Heart left ventricle (tissue), 16 donors: ENCODE data around the gene CHD9. TPM values are rescaled to one million over a fixed set of nuclear protein-coding genes. Genes with fewer than 3 reads are reported as not detected.

Experiments
- ATAC-seq, 4 donors: fragments of 200-7000 bp; cut with Tn5 transposase; one replicate each; pipeline ENCODE4 v1.9.1; 2020 to 2022; ENCODE audit warnings: moderate library complexity in 4 of 4, mild to moderate bottlenecking in 3 of 4, moderate number of reproducible peaks in 1 of 4
- DNase-seq, 5 donors: peaks; one replicate each; pipeline ENCODE4 v3.0.0-alpha.2; 2020
- H3K27ac ChIP-seq, 12 donors: fragments of 200-600 bp; sonication (generic) in 4 of 12; one replicate each; pipeline versions ENCODE4 v1.5.0 to v1.8.0; 2016 to 2022; ENCODE audit warnings: mild to moderate bottlenecking in 2 of 12
- H3K27me3 ChIP-seq, 9 donors: fragments of 200-600 bp; sonication (generic) in 2 of 9; one replicate each; pipeline versions ENCODE4 v1.5.1 to v1.8.0; 2016 to 2022; ENCODE audit warnings: mild to moderate bottlenecking in 3 of 9
- H3K36me3 ChIP-seq, 9 donors: fragments of 200-600 bp; sonication (generic) in 2 of 9; one replicate each; pipeline versions ENCODE4 v1.5.0 to v1.8.0; 2018 to 2022; ENCODE audit warnings: mild to moderate bottlenecking in 2 of 9
- H3K4me1 ChIP-seq, 12 donors: fragments of 200-600 bp; sonication (generic) in 4 of 12; one replicate each; pipeline versions ENCODE4 v1.5.0 to v1.8.0; 2016 to 2022; ENCODE audit warnings: mild to moderate bottlenecking in 3 of 12
- H3K4me3 ChIP-seq, 12 donors: fragments of 200-600 bp; sonication (generic) in 4 of 12; one replicate each; pipeline versions ENCODE4 v1.5.0 to v1.8.0; 2017 to 2022; ENCODE audit warnings: mild to moderate bottlenecking in 9 of 12, moderate library complexity in 4 of 12
- H3K9me3 ChIP-seq, 12 donors: fragments of 200-600 bp; sonication (generic) in 4 of 12; one replicate each; pipeline versions ENCODE4 v1.5.0 to v1.8.0; 2016 to 2022; ENCODE audit warnings: mild to moderate bottlenecking in 1 of 12
- POLR2A ChIP-seq, 2 donors: fragments of 450-650 bp; IDR thresholded peaks; one replicate each; pipeline ENCODE4 v1.6.1; 2017; ENCODE audit warnings: antibody characterized with exemption in 2 of 2, mild to moderate bottlenecking in 2 of 2, moderate library complexity in 2 of 2
- WGBS, 4 donors: extraction: QIAGEN DNeasy Blood & Tissue Kit in 2 of 4; methylation state at CpG; one replicate each; pipeline versions ENCODE4 v1.1.5 to v1.1.7; 2013 to 2018; 5-methylcytosine and 5-hydroxymethylcytosine counted together
- intact Hi-C, 10 donors: fragments of 100-400 bp; cut with DNase I; formaldehyde crosslinking; loops; one replicate each; pipeline versions ENCODE4 v1.11.1 to v1.14.2; 2022
- polyA plus RNA-seq, 2 donors: library from polyadenylated mRNA; stranded (reverse); fragments of 200-250 nt; gene quantifications; one replicate each; pipeline ENCODE4 v1.2.3, GENCODE V29; 2013
- total RNA-seq, 9 donors: library from RNA; depleted of rRNA in 2 of 9; stranded (reverse); fragments of >200 nt in 2 of 9; fragmentation: NEBNext Ultra II Directional in 3 of 9; extraction: Animal tissue kit (Norgen Biotek cat#: 25700) in 3 of 9; gene quantifications; one replicate each; pipeline versions ENCODE4 v1.1.0 to v1.2.4, GENCODE V29; 2016 to 2023
- TF ChIP-seq, protein P1 (sequence below), 12 donors: fragments of 200-600 bp; sonication (generic) in 4 of 12; IDR thresholded peaks; one replicate each; pipeline versions ENCODE4 v1.5.0 to v1.8.0; 2018 to 2022; ENCODE audit warnings: antibody characterized with exemption in 12 of 12, mild to moderate bottlenecking in 5 of 12
- donor health status: ischemic (EF 13 %, LVEDD 7.1; RV severe dilation, severe dysfunction).
- donor health status: healthy with polysubstance abuse.
- donor health status: DM: no; HTN: yes; CAD: no.
- donor health status: DM: no; HTN: no; CAD: no.
- donor health status: ischemic (EF 25% LVEDD 6.9; RV normal size, moderate dysfunction).
- donor health status: ischemic (EF 25% LVEDD 5.7; RV mildly dilated, moderate dysfunction).
- donor health status: healthy.
- donor health status: DM: yes; HTN: yes; CAD: no.
- donor health status: ischemic (EF 35%, LVEDD 5.7; RV mildly dilated, moderate dysfunction).
- donor health status: nonischemic (EF 11% LVEDD 7.7; RV severe dilation, severe dysfunction).
- donor health status: DM: yes; HTN: yes; CAD: no.
- donor health status: PGD.
- donor health status: ischemic (EF 29% LVEDD 5.4; RV normal size, mild dysfunction).
- donor health status: nonischemic (EF 23%, LVEDD 6.1; RV moderate dilation, normal function).

CHD9 gene
- total and polyA plus RNA-seq, 11 donors = 11.8 to 56.2 (median 41.3) TPM

DNA sequence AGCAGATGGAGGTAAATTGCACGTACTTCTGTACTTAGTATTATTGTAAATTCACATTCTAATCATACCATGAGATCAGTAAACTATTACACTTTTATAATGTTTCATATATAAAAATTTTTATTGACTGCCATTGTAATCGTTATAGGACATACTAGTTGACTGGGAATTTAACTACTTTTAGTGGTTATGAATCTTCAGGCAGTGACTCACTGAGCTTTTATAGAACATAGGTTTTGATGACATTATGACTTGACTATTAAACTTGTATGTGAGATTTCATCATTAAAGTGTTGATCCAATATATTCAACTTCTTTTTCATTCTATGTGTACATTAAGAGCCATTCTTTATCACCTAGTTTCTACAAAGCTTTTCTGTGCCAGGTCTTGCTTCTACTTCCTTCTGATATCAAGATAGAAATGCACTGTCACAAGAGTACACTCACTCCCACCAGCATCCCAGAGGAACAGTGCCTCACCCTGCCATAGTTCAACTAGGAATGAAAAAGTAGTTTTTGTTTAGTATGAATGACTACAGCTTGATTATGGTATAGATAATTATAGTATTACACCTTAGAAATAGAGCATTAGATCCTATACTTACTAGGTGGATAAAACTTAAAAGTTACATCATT lies 237.1 kb downstream of the CHD9 start:
- Histone ChIP-seq H3K36me3 (peaks cover 3 to 100% (median 97%) of the 10 kb centered on the region in 9 donors), H3K27me3 (no peaks in the 10 kb centered on the region), H3K4me3 (no peak overlapping the region), H3K9me3 (no peaks in the 10 kb centered on the region), H3K4me1 (no peaks in the 10 kb centered on the region), H3K27ac (no peak overlapping the region)
- no peak for ATAC-seq
- no peak for DNase-seq
- WGBS, 4 donors = 88 to 95% (median 94%) methylated on average over 2 of the region's 2 CpGs
- intact Hi-C loops = loop anchor here in 3 of 10 donors (10.0 kb wide), 2 partner anchors 47 to 57 kb away; no protein-coding TSS in a partner anchor
- no peak for TF ChIP-seq POLR2A (IDR thresholded peaks at IDR 0.05)
- TF ChIP-seq, protein P1, sequence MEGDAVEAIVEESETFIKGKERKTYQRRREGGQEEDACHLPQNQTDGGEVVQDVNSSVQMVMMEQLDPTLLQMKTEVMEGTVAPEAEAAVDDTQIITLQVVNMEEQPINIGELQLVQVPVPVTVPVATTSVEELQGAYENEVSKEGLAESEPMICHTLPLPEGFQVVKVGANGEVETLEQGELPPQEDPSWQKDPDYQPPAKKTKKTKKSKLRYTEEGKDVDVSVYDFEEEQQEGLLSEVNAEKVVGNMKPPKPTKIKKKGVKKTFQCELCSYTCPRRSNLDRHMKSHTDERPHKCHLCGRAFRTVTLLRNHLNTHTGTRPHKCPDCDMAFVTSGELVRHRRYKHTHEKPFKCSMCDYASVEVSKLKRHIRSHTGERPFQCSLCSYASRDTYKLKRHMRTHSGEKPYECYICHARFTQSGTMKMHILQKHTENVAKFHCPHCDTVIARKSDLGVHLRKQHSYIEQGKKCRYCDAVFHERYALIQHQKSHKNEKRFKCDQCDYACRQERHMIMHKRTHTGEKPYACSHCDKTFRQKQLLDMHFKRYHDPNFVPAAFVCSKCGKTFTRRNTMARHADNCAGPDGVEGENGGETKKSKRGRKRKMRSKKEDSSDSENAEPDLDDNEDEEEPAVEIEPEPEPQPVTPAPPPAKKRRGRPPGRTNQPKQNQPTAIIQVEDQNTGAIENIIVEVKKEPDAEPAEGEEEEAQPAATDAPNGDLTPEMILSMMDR (IDR thresholded peaks at IDR 0.05) = no peak

DNA sequence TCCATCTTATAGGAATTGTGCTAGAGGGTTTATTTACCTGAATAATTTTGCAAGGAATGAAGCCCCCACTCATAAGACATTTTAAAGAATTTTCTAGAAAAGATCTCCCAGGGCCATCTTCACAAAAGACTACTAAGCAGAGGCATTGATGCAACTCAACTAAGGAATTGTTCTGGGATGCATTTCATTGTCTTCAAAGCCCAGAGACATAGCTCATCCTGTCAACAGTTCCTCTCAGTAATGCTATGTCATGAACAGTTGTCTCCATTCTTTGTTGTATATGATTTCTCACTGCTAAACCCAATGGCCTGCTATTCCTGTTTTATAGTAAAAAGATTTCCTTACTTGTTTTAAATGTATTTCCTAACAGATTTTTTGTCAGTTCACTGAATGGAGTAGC lies 242.7 kb downstream of the CHD9 start:
- Histone ChIP-seq H3K27ac (no peak overlapping the region), H3K36me3 (peaks cover 0 to 100% (median 91%) of the 10 kb centered on the region in 9 donors), H3K4me1 (no peaks in the 10 kb centered on the region), H3K4me3 (no peak overlapping the region), H3K9me3 (no peaks in the 10 kb centered on the region), H3K27me3 (no peaks in the 10 kb centered on the region)
- intact Hi-C loops = loop anchor here in 3 of 10 donors (10.0 kb wide), 2 partner anchors 53 to 63 kb away; no protein-coding TSS in a partner anchor
- ATAC-seq (no peak), DNase-seq (no peak)
- TF ChIP-seq, protein P1 (IDR thresholded peaks at IDR 0.05) = no peak
- no peak for TF ChIP-seq POLR2A (IDR thresholded peaks at IDR 0.05)

DNA sequence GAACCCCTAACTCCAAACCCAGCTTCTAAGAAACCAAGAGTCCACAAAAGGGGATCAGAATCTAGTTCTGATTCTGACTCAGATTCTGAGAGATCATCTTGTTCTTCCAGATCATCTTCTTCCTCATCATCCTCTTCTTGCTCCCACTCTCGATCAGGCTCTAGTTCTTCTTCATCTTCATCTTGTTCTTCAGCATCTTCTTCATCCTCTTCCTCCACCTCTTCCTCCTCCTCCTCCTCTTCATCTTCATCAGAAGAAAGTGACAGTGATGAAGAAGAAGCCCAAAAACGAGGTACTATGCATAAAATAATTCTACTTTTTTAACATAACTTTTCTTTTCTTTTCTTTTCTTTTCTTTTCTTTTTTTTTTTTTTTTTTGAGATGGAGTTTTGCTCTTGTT lies 249.5 kb downstream of the CHD9 start:
- peaks cover 0 to 100% (median 91%) of the 10 kb centered on the region in 9 donors for H3K36me3 ChIP-seq
- no peak overlapping the region for H3K27ac ChIP-seq
- TF ChIP-seq POLR2A (IDR thresholded peaks at IDR 0.05) = no peak
- TF ChIP-seq, protein P1 (IDR thresholded peaks at IDR 0.05) = no peak
- ATAC-seq (no peak), DNase-seq (no peak)
- H3K27me3 ChIP-seq = no peaks in the 10 kb centered on the region
- 88 to 95% (median 91%) methylated on average over 2 of the region's 2 CpGs for WGBS, 4 donors
- no peak overlapping the region for H3K4me3 ChIP-seq
- H3K4me1 ChIP-seq = no peaks in the 10 kb centered on the region
- intact Hi-C loops = loop anchor here in 1 of 10 donors (10.0 kb wide), 1 partner anchor 50 kb away; no protein-coding TSS in a partner anchor
- no peaks in the 10 kb centered on the region for H3K9me3 ChIP-seq

DNA sequence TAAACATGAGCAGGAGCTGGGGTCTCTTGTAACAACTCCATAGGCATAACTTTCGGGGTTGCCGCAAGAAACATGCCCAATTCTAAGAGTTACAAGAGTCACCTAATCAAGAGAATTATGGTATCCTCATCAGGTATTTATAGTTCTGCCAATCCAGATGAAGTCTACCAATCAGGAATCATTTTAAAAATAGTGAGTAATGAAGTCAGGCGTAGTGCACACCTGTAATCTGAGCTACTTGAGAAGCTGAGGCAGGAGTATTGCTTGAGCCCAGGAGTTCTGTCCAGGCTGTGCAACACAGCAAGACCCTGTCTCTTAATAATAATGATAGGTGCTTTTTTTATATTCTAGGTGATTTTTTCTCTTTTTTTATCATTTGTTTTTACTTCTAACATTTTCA lies 251.0 kb downstream of the CHD9 start:
- Histone ChIP-seq H3K27me3 (no peaks in the 10 kb centered on the region), H3K9me3 (no peaks in the 10 kb centered on the region), H3K36me3 (peaks cover 0 to 100% (median 91%) of the 10 kb centered on the region in 9 donors), H3K4me3 (no peak overlapping the region), H3K27ac (no peak overlapping the region), H3K4me1 (no peaks in the 10 kb centered on the region)
- TF ChIP-seq, protein P1 (IDR thresholded peaks at IDR 0.05) = no peak
- TF ChIP-seq POLR2A (IDR thresholded peaks at IDR 0.05) = no peak
- intact Hi-C loops = loop anchor here in 2 of 10 donors (5.0 to 10.0 kb wide), 2 partner anchors 33 to 51 kb away; no protein-coding TSS in a partner anchor
- ATAC-seq = no peak
- 81 to 89% (median 88%) methylated on average over 3 of the region's 3 CpGs for WGBS, 4 donors
- no peak for DNase-seq
